K562 (cell line): Measurements from ENCODE around the gene SPATA25. TPM values are rescaled to one million over a fixed set of nuclear protein-coding genes. Genes with fewer than 3 reads are reported as not detected.

Experiments used
- CSDE1 ChIP-seq, 2 experiments: fragments of 450-650 bp; IDR thresholded peaks; 2 replicates each; pipeline ENCODE4 v1.6.1; 2016; ENCODE audit warnings: mild to moderate bottlenecking in 1 of 2
- E2F4 ChIP-seq: sonication (generic); formaldehyde crosslinking; IDR thresholded peaks from 2 replicates; pipeline ENCODE4 v1.8.0; 2022; ENCODE audit warnings: mild to moderate bottlenecking, low read depth, missing genetic modification reagents
- ETV5 ChIP-seq: sonication (generic); formaldehyde crosslinking; IDR thresholded peaks from 2 replicates; pipeline ENCODE4 v1.4.0; 2020; ENCODE audit warnings: low read depth, mild to moderate bottlenecking, missing genetic modification reagents
- MEF2D ChIP-seq: conservative IDR thresholded peaks from 2 replicates; pipeline ENCODE4 v1.6.1; 2016; ENCODE audit warnings: low read depth, missing genetic modification characterization, missing compliant biosample characterization
- MYNN ChIP-seq, 2 experiments: sonication (generic); formaldehyde crosslinking in 1 of 2; IDR thresholded peaks; 2 replicates each; pipeline versions ENCODE4 v1.5.0 to v1.6.1; 2016 to 2020; ENCODE audit warnings: antibody characterized with exemption in 1 of 2, missing genetic modification reagents in 1 of 2
- PKNOX1 ChIP-seq: fragments of 450-650 bp; IDR thresholded peaks from 2 replicates; pipeline ENCODE4 v1.6.1; 2016
- PRDM10 ChIP-seq: fragments of 450-650 bp; IDR thresholded peaks from 2 replicates; pipeline ENCODE4 v1.6.1; 2018; ENCODE audit not compliant: partially characterized antibody
- RBM17 ChIP-seq: fragments of 200-400 bp; formaldehyde crosslinking; IDR thresholded peaks from 2 replicates; pipeline ENCODE4 v1.6.1; 2017; ENCODE audit warnings: low read depth, mild to moderate bottlenecking, low read length, borderline replicate concordance
- SP1 ChIP-seq: sonication (generic); formaldehyde crosslinking; IDR thresholded peaks from 2 replicates; pipeline ENCODE4 v1.8.1; 2022; ENCODE audit warnings: mild to moderate bottlenecking, missing genetic modification reagents
- THRAP3 ChIP-seq: fragments of 450-650 bp; IDR thresholded peaks from 2 replicates; pipeline ENCODE4 v1.6.1; 2016; ENCODE audit warnings: mild to moderate bottlenecking, inconsistent platforms, borderline replicate concordance
- ZNF146 ChIP-seq: IDR thresholded peaks from one replicate; pipeline ENCODE4 v1.6.1; 2018; ENCODE audit warnings: missing compliant biosample characterization; ENCODE audit not compliant: unreplicated experiment
- ZNF217 ChIP-seq: sonication (generic); formaldehyde crosslinking; IDR thresholded peaks from 2 replicates; pipeline ENCODE4 v1.8.0; 2022; ENCODE audit warnings: mild to moderate bottlenecking, missing genetic modification reagents
- ZNF507 ChIP-seq: conservative IDR thresholded peaks from 2 replicates; pipeline ENCODE4 v1.6.1; 2017; ENCODE audit warnings: missing genetic modification characterization, missing compliant biosample characterization
- polyA plus RNA-seq, 8 experiments: library from polyadenylated mRNA; depleted of rRNA in 4 of 8; stranded (reverse) in 5 of 8; unstranded in 3 of 8; fragments of >200 nt; fragmentation: Nextera tagmentation in 2 of 8; fragmentation: Illumina TruSeq in 1 of 8; extraction: Ambion mirVana in 2 of 8; extraction: Trizol in 1 of 8; gene quantifications; 2 replicates each; pipeline versions ENCODE4 v1.2.1 to v1.2.3, GENCODE V29; 2011 to 2014; ENCODE audit warnings: inconsistent platforms in 1 of 8, missing spikeins in 1 of 8
- total RNA-seq, 7 experiments: library from RNA; depleted of rRNA in 6 of 7; stranded (reverse); fragments of >200 nt in 6 of 7; fragmentation: Illumina TruSeq in 2 of 7; extraction: Trizol in 2 of 7; gene quantifications; 2 replicates each; pipeline versions ENCODE4 v1.2.1 to v1.2.3, GENCODE V29; 2011 to 2021; ENCODE audit warnings: low replicate concordance in 1 of 7
- TF ChIP-seq, protein P1 (sequence below), 3 experiments: fragments of 200-800 bp in 1 of 3; sonication (Bioruptor generic) in 1 of 3; sonication (generic) in 1 of 3; formaldehyde crosslinking in 1 of 3; IDR thresholded peaks; 2 replicates each; pipeline versions ENCODE4 v1.6.1 to v1.8.0; 2016 to 2022; ENCODE audit warnings: mild to moderate bottlenecking in 2 of 3, missing compliant biosample characterization in 2 of 3, missing genetic modification characterization in 2 of 3, missing genetic modification reagents in 1 of 3

The SPATA25 gene
- total and polyA plus RNA-seq, 9 of the 15 experiments (the other 6 are each of a cell fraction or from before 2014, with no cell fraction given): 0.21 to 0.95 (median 0.53) TPM; not detected in 3

- TF ChIP-seq, protein P1, sequence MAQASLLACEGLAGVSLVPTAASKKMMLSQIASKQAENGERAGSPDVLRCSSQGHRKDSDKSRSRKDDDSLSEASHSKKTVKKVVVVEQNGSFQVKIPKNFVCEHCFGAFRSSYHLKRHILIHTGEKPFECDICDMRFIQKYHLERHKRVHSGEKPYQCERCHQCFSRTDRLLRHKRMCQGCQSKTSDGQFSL (CRISPR knock-in tag; IDR thresholded peaks at IDR 0.05): no peak
- TF ChIP-seq, protein P1 (tag; IDR thresholded peaks at IDR 0.05): no peak
- TF ChIP-seq MYNN (IDR thresholded peaks at IDR 0.05) (no peak; the same call in 1 of the 2 replicates), MYNN (CRISPR knock-in tag; IDR thresholded peaks at IDR 0.05) (no peak), MEF2D (tag) (no peak), RBM17 (no peak), ZNF146 (CRISPR knock-in tag) (no peak), ETV5 (CRISPR knock-in tag) (peak; percentile 62; the same call in 1 of the 2 replicates), ZNF507 (tag) (no peak), E2F4 (no peak), ZNF217 (no peak), SP1 (CRISPR knock-in tag) (peak; percentile 72), CSDE1 (IDR thresholded peaks at IDR 0.05) (peak in 1 of 2 experiments; percentile 96; a peak in 2 of 4 replicates), THRAP3 (no peak), PKNOX1 (peak; percentile 100), PRDM10 (peak; percentile 10)
These were observed 6.2 kb downstream of the SPATA25 start, which contains the start of gene ZSWIM1 (continued) for GRCh38 chr20:45880988-45881788.
